GM23338 (cell line): ENCODE results near the gene ATP9B. TPM values are rescaled to one million over a fixed set of nuclear protein-coding genes. Genes with fewer than 3 reads are reported as not detected.

ENCODE experiments used
- ATAC-seq: fragments of 200-7000 bp; cut with Tn5 transposase; 3 replicates; pipeline ENCODE4 v1.9.1; 2020
- DNase-seq: peaks from one replicate; pipeline ENCODE4 v3.0.0-alpha.2; 2015; ENCODE audit warnings: low spot score
- H2AFZ ChIP-seq: fragments of 200-600 bp; sonication (generic); 2 replicates; pipeline ENCODE4 v1.8.0; 2016; ENCODE audit warnings: antibody characterized with exemption, mild to moderate bottlenecking, moderate library complexity
- H3F3A ChIP-seq: fragments of 200-600 bp; sonication (generic); replicated peaks from 2 replicates; pipeline ENCODE4 v1.8.0; 2017; ENCODE audit warnings: antibody characterized with exemption, mixed run types, low read depth
- H3K27ac ChIP-seq: fragments of 200-600 bp; sonication (generic); 2 replicates; pipeline ENCODE4 v1.6.1; 2016; ENCODE audit warnings: low read depth
- H3K27me3 ChIP-seq: fragments of 200-600 bp; sonication (generic); 2 replicates; pipeline ENCODE4 v1.8.0; 2016; ENCODE audit warnings: mild to moderate bottlenecking, mixed run types, moderate library complexity; ENCODE audit not compliant: insufficient read depth
- H3K36me3 ChIP-seq: fragments of 200-600 bp; sonication (generic); 2 replicates; pipeline ENCODE4 v1.8.0; 2016; ENCODE audit warnings: mild to moderate bottlenecking; ENCODE audit not compliant: insufficient read depth
- H3K4me1 ChIP-seq: fragments of 200-600 bp; sonication (generic); 2 replicates; pipeline ENCODE4 v1.8.0; 2016; ENCODE audit warnings: mild to moderate bottlenecking, moderate library complexity; ENCODE audit not compliant: insufficient read depth
- H3K4me2 ChIP-seq: fragments of 200-600 bp; sonication (generic); 2 replicates; pipeline ENCODE4 v1.7.1; 2017; ENCODE audit warnings: mixed run types
- H3K4me3 ChIP-seq: fragments of 200-600 bp; sonication (generic); 2 replicates; pipeline ENCODE4 v1.6.1; 2016; ENCODE audit warnings: mixed run types
- H3K79me2 ChIP-seq: fragments of 200-600 bp; sonication (generic); replicated peaks from 2 replicates; pipeline ENCODE4 v1.8.0; 2017; ENCODE audit warnings: mild to moderate bottlenecking; ENCODE audit not compliant: insufficient read depth
- H3K9me2 ChIP-seq: fragments of 200-600 bp; sonication (generic); 2 replicates; pipeline ENCODE4 v1.8.0; 2017; ENCODE audit not compliant: insufficient read depth
- H4K20me1 ChIP-seq: fragments of 200-600 bp; sonication (generic); replicated peaks from 2 replicates; pipeline ENCODE4 v1.8.0; 2017; ENCODE audit warnings: mild to moderate bottlenecking; ENCODE audit not compliant: insufficient read depth
- H3K27ac Mint-ChIP-seq: 2 replicates; pipeline ENCODE4 v1.8.0; 2020; ENCODE audit warnings: inconsistent platforms, mild to moderate bottlenecking, moderate library complexity, mixed read lengths
- H3K27me3 Mint-ChIP-seq: 3 replicates; pipeline ENCODE4 v1.8.0; 2022; ENCODE audit warnings: low read depth, mild to moderate bottlenecking, moderate library complexity, mixed read lengths, inconsistent platforms; ENCODE audit not compliant: insufficient read depth, poor library complexity
- H3K36me3 Mint-ChIP-seq: 3 replicates; pipeline ENCODE4 v1.8.0; 2021; ENCODE audit warnings: low read depth, mild to moderate bottlenecking, inconsistent platforms, moderate library complexity, mixed read lengths
- H3K4me1 Mint-ChIP-seq: 3 replicates; pipeline ENCODE4 v1.8.0; 2020; ENCODE audit warnings: mild to moderate bottlenecking, inconsistent platforms, mixed read lengths
- H3K4me3 Mint-ChIP-seq: 3 replicates; pipeline ENCODE4 v1.8.0; 2021; ENCODE audit warnings: moderate library complexity, mild to moderate bottlenecking, inconsistent platforms, mixed read lengths
- H3K9me3 Mint-ChIP-seq: 3 replicates; pipeline ENCODE4 v1.8.0; 2020; ENCODE audit warnings: moderate library complexity, mild to moderate bottlenecking, inconsistent platforms, mixed read lengths
- CREB1 ChIP-seq: fragments of 250-450 bp; sonication (Bioruptor Pico); IDR thresholded peaks from 2 replicates; pipeline ENCODE4 v1.5.0; 2020; ENCODE audit warnings: low read depth, mild to moderate bottlenecking, moderate library complexity
- CTCF ChIP-seq, 2 experiments: fragments of 200-600 bp in 1 of 2; sonication (generic) in 1 of 2; conservative IDR thresholded peaks; 2 replicates each; pipeline versions ENCODE4 v1.5.1 to v1.6.1; 2016 to 2017; ENCODE audit warnings: antibody characterized with exemption in 2 of 2, low read depth in 2 of 2, mild to moderate bottlenecking in 2 of 2, moderate library complexity in 1 of 2
- ETS1 ChIP-seq: IDR thresholded peaks from 2 replicates; pipeline ENCODE4 v1.6.1; 2016; ENCODE audit warnings: antibody characterized with exemption
- EZH2 ChIP-seq: fragments of 200-600 bp; sonication (generic); IDR thresholded peaks from one replicate; pipeline ENCODE4 v1.8.0; 2017; ENCODE audit warnings: antibody characterized with exemption, mild to moderate bottlenecking, low read depth; ENCODE audit not compliant: unreplicated experiment
- EZH2phosphoT487 ChIP-seq: fragments of 200-600 bp; sonication (generic); IDR thresholded peaks from one replicate; pipeline ENCODE4 v1.8.1; 2018; ENCODE audit warnings: antibody characterized with exemption; ENCODE audit not compliant: unreplicated experiment
- JUNB ChIP-seq: IDR thresholded peaks from one replicate; pipeline ENCODE4 v1.6.1; 2016; ENCODE audit warnings: antibody characterized with exemption; ENCODE audit not compliant: unreplicated experiment
- NANOG ChIP-seq: IDR thresholded peaks from 2 replicates; pipeline ENCODE4 v1.6.1; 2016; ENCODE audit warnings: antibody characterized with exemption, borderline replicate concordance
- POLR2AphosphoS5 ChIP-seq: IDR thresholded peaks from 2 replicates; pipeline ENCODE4 v1.6.1; 2016; ENCODE audit warnings: antibody characterized with exemption, low read depth
- REST ChIP-seq: IDR thresholded peaks from one replicate; pipeline ENCODE4 v1.6.1; 2018; ENCODE audit warnings: antibody characterized with exemption; ENCODE audit not compliant: unreplicated experiment
- STAT1 ChIP-seq: IDR thresholded peaks from one replicate; pipeline ENCODE4 v1.6.1; 2016; ENCODE audit warnings: antibody characterized with exemption; ENCODE audit not compliant: unreplicated experiment
- ZNF114 ChIP-seq: fragments of 250-450 bp; sonication (Bioruptor Pico); IDR thresholded peaks from 2 replicates; pipeline ENCODE4 v1.5.0; 2020; ENCODE audit warnings: mild to moderate bottlenecking, moderate library complexity
- ZNF331 ChIP-seq: fragments of 250-450 bp; sonication (Bioruptor Pico); IDR thresholded peaks from 2 replicates; pipeline ENCODE4 v1.5.0; 2020; ENCODE audit warnings: low read depth, mild to moderate bottlenecking, moderate library complexity
- ZNF462 ChIP-seq: fragments of 250-450 bp; sonication (Bioruptor Pico); IDR thresholded peaks from 2 replicates; pipeline ENCODE4 v1.5.0; 2020; ENCODE audit warnings: mild to moderate bottlenecking, moderate library complexity
- polyA plus RNA-seq: library from polyadenylated mRNA; unstranded; fragments of >200 nt; fragmentation: Nextera tagmentation; extraction: Ambion mirVana; gene quantifications from 2 replicates; pipeline ENCODE4 v1.2.1, GENCODE V29; 2016
- total RNA-seq: library from RNA; depleted of rRNA; stranded (reverse); fragments of >200 nt; shearing (Covaris generic); gene quantifications from 2 replicates; pipeline ENCODE4 v1.2.3, GENCODE V29; 2014

ATP9B gene
- total and polyA plus RNA-seq, 2 experiments from 2014 or later, result 14.2 to 25.6 TPM

- Histone ChIP-seq H2AFZ (no peak overlapping the region), H3K4me1 (no peaks in the 10 kb centered on the region), H3K27ac (no peak overlapping the region), H3K9me2 (no peaks in the 10 kb centered on the region), H3K79me2 (no peaks in the 10 kb centered on the region), H3K36me3 (no peaks in the 10 kb centered on the region), H3K4me2 (no peak overlapping the region), H4K20me1 (no peaks in the 10 kb centered on the region), H3K27me3 (peaks cover 35% of the 10 kb centered on the region), H3K4me3 (no peak overlapping the region), H3F3A (no peaks in the 10 kb centered on the region)
- Mint-ChIP-seq H3K36me3 (no peaks in the 10 kb centered on the region), H3K4me1 (peaks cover 7% of the 10 kb centered on the region; the same call in 2 of the 3 replicates), H3K27me3 (peaks cover 34% of the 10 kb centered on the region), H3K4me3 (no peak overlapping the region), H3K9me3 (no peaks in the 10 kb centered on the region; the same call in 1 of the 3 replicates), H3K27ac (no peak overlapping the region)
- ATAC-seq, result no peak
- TF ChIP-seq REST (no peak), ZNF462 (CRISPR knock-in tag) (no peak), STAT1 (no peak), POLR2AphosphoS5 (no peak), ETS1 (no peak), EZH2phosphoT487 (no peak), ZNF114 (CRISPR knock-in tag) (no peak), EZH2 (no peak), CTCF (conservative IDR thresholded peaks at IDR 0.05; ENCODE audit: low read depth in 2 of 2) (no peak), ZNF331 (CRISPR knock-in tag) (no peak), CREB1 (no peak), JUNB (no peak), NANOG (no peak)
- no peak for DNase-seq
Observed at GRCh38 chr18:79387615-79388014, 318.4 kb downstream of the ATP9B start.
